GM18870 (cell line): ENCODE results near the gene DOCK1.

Experiments
- ATAC-seq: cut with Tn5 transposase; IDR thresholded peaks from one replicate; pipeline ENCODE4 v1.9.1; 2021; ENCODE audit warnings: moderate library complexity; ENCODE audit not compliant: unreplicated experiment

Gene DOCK1

DNA sequence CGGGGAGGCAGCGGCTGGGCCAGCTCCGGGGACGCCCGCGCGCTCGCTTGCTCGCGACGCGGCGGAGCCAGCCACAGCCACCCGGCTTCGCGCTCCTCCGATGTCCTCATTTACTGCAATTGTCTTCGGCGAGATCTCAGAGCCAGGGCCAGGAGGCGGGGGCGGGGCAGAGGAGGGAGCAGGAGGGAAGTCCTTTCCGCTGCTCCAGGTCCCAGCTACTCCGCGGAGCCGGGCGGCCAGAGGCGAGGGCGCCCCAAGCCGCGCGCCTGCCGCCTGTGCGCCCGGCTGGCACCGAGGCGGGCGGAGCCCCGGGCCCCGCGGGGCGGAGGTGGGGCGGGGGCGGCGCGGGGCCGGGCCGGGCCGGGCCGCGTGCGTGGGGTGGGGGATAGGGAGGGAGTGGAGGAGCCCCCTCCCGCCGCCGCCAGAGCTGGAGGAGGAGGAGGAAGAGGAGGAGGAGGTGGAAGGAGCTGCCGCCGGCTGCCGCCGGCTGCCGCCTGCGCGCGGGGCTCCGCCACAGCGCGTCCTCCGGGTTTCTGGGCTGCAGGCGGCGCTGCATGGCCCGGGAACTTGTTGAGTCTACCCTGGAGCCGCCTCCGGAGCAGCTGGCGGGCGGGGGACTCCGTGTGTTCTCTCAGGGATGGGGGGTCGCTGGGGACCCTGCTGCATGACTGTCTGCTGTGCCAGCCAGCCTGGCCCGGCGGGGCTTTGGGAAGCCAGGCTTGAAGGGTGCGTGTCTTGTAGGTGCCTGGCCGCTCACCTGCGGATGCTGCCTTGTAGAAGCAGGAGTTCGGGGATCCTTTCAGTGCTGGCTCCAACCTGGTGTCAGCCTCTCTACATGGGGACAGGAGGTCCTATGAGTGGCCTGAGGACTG is 291.3 kb downstream of the DOCK1 start, which contains the start of gene INSYN2A:
INSYN2A (minus strand) TSS at position 310 of the 872 bp plus-strand sequence. CDS start 20,196 bp downstream, outside the sequence.
- no peak for ATAC-seq

DNA sequence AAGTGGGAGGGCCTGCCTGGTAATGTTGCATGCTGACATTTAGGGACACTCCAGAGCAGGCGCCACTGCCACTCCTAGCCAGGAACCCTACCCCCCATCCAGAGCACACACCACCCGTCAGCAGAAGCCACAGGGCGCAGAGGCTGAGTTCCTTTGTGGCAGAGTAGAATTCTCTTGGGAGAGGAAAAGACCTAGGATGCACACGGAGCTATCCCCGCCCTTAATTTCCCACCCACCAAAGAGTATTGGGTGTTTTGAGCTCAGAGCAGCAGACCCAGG is 291.9 kb downstream of the DOCK1 start:
- ATAC-seq = no peak

DNA sequence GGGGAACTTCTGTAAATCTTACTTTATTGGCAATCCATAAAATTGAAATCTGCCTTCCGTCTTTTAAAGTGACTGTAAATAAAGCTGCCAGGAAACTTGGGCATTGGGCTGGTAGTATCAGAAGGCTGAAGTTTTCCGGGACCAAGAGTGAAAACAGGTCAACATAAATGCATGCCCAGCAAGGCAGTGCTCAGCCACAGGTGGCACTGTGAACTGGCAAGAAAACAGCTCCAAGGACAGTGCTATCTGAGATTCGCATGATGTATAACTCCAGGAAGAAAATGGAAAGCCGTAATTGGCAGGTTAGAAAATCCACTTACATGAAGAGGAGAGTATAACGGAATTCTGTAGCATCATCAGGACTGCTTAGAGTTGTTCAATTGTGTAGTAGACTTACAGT is 293.1 kb downstream of the DOCK1 start:
- no peak for ATAC-seq

DNA sequence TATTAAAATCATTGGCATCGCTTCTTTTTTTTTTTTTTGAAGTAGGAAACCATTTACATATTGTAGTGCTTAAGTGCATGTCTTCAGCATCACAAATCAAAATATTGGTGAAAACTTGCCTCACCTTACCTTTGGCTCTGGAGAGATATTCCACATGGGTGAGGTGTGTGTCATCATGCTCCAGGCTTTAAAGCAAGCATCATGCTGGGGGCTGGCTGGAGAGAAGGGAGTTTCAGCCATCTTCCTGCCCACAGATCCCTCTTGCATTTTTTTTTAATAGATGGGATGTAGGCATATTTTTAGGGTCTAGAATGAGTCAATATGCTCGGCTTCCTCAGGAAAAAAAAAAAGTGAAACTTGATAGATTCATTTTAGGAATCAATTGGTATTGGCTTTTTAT is 293.5 kb downstream of the DOCK1 start:
- ATAC-seq = no peak

DNA sequence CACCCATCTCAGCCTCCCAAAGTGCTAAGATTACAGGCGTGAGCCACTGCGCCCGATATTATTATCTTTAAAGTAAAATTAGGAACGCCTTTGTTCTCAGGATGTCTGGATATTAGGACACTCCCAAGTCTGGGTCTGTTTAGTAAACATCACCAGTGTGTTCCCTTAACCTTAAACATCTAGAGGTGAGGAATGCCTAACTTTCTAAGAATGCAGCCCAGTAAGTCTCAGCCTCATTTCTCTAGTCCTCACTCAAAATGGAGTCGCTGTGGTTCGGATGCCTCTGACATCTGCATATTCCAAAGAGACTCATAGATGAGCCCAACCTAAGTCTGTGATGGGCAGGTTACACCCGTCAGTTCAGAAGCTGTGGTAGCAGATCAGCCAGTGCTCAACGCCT is 295.4 kb downstream of the DOCK1 start:
- ATAC-seq = no peak

DNA sequence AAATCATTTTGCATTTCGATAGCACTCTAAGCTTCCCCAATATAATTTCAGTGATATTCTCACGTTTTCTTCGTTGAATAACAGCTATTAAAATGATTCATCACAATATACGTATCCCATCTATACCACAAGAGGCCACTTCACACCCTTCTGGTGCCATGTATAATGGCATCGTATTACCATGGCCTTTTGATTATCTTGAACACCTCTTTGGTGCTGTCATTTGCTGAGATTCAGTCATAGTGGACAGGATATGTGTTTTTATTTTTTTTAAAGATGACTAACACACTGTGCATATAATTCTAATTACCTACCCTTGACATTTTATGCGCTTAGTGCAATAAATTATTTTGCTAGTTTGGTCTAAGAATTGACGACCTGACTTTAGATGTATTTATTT is 297.8 kb downstream of the DOCK1 start:
- no peak for ATAC-seq

DNA sequence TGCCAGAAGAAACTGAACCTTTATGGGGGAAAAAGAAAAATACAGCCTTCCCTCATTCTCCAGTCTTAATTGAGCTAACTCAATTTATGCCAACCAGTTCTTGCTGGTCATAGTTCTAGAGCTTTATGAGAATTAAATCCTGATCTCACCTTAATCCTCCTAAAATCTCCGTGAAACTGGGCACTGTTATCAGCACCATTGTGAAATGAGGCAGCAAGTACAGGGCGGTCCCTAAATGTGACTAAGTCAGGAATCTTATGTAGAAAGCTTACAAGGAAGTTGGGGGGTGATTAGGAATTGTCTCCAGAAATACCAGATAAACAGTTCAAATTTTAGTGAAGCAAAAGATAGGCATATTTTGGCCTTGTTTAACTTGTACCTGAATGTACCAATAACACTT is 301.9 kb downstream of the DOCK1 start:
- ATAC-seq = no peak

DNA sequence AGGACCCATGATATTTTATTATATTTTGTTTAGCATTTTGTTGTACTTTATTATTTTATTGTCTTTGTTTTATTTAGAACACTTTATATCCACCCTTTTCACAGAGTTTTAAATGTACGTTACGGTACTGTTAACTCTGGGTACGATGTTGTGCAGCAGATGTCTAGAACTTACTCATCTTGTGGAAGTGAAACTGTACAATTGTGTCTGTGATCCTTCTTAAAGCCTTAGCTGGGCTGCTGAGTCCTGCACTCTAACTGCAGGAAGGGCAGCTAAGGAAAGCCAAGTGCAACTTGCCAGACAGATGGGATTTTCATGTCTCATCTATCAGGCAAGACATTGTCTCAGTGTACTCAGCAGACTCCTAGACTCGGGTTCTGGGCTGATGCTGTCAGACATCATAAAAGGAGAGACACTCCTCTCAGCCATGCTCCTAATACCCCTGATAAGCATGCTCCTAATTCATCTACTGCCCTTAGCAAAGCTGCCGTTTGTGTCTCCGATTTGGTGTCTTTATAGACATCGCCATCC is 305.8 kb downstream of the DOCK1 start:
- no peak for ATAC-seq

DNA sequence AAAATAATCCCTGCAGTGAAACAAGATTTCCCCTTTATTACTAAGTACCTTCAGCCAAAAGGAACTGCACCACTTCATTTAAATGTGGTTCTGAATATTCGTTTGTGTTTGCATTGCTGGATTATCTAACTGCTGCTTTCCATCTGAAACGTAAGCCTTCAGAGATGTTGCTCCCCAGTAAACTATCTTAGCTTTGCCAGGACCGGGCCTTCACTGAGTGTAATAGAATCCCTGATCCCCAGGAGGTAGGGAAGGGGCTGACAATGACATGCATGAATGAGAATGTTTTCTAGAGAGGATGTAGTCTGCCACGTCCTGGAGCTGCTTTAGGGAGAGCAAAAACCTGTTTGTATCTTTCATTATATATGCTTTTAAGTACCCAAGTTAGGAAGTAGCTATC is 310.6 kb downstream of the DOCK1 start:
- no peak for ATAC-seq

DNA sequence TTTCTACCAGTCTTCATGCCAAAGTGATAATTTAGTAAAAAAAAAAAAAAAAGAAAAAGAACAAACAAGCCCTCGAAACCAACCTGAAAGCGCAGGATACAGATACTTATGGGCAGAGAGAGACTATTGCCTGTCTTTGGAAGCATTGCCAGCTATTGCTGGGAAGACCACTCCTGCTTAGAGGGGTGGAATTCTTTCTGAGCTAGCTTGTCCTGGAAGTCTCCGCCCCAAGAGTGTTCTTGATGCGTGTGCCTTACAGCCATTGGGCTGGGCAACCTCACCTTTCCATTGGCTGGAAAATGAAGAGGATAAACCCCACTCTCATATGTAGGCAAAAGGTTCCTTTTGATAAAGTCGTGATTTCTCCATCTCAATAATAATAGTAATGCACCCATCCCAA is 311.0 kb downstream of the DOCK1 start:
- no peak for ATAC-seq

DNA sequence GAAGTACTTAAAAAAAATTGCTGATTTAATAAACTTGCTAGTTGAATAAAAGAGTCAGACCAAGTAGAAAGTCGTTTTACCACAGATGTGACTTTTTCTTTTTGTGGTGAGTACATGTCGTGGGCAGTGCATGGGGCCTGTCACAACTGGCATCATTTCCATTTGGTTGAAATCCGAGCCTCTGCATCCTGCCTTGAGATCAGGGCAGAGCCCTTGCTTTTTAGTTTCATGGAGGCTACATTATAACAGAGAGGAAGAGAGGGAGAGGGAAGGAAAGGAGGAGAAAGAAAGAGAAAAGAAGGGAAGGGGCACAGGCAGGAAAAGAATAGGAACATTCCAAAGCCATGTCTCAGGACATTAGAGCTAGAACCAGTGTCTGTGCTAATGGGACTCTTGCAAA is 311.6 kb downstream of the DOCK1 start:
- ATAC-seq = no peak

DNA sequence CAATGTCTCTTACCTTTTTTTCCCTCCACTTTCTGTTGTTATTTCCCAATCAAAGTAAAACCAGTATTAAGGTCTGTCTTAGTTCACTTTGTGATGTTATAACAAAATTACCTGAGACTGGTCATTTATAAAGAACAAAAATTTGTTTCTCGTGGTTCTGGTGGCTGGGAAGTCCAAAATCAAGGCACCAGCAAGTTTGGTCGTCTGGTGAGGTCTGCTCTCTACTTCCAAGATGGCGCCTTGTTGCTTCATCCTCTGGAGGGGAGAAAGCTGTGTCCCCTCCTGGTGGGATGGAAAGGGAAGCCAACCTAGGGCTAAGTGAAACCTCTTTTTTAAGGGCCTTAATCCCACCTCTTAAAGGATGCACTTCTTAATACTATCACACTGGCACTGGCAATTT is 313.4 kb downstream of the DOCK1 start:
- ATAC-seq = no peak

DNA sequence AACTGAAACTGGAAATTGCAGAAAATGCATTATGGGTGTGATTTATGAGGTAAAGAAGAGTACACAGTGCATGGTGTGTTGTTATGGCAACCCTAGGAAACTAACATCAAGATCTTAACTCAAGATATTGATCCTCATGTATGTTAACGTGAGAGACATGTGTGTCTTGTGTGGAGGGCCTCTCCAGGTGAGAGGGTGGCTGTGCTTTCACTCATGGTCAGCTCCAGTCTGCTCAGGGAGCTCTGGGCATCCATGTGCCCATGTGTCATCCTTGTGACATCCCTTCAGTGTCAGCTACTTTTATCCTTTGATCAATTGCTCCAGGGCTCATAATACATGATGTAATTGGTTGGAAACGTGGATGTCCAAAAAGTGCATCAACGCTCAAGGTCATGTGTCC is 316.1 kb downstream of the DOCK1 start:
- no peak for ATAC-seq

DNA sequence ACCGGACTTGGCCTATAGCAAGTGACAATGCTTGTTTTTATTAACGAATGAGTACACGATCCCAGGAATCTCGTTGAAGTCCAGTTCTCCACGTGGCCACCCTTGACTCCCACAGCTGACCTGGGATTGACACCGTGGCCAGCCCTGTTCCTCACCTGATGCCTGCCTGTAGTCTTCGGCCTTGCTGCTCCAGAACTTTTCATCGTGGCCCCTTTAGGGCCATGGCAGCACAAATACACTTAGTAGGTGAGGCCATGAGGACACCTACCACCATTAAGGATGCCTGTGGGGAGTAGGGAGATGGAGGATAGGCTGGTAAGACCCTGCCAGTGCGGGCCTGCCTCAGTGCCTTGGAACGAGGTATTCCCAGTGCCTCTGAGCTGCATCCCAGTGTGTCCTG is 321.8 kb downstream of the DOCK1 start:
- no peak for ATAC-seq

DNA sequence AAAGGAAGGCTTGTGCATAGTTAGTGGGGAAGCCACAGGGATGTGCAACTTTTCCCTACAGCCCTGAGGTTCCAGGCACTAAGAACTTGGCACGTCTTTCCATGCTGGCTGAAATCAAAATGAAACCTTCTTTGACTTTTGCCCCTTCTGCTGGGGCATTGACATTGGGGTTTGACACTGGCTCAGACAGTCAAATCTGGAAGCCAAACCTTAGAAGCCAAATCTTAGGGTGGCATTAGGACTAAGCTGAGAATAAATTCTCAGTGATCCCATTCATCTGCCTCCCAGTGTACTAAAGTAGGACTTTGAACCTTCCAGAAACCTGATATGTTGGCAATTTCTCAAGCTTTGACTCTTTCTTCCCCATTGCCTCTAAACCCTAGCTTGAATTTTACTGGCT is 322.4 kb downstream of the DOCK1 start:
- no peak for ATAC-seq

DNA sequence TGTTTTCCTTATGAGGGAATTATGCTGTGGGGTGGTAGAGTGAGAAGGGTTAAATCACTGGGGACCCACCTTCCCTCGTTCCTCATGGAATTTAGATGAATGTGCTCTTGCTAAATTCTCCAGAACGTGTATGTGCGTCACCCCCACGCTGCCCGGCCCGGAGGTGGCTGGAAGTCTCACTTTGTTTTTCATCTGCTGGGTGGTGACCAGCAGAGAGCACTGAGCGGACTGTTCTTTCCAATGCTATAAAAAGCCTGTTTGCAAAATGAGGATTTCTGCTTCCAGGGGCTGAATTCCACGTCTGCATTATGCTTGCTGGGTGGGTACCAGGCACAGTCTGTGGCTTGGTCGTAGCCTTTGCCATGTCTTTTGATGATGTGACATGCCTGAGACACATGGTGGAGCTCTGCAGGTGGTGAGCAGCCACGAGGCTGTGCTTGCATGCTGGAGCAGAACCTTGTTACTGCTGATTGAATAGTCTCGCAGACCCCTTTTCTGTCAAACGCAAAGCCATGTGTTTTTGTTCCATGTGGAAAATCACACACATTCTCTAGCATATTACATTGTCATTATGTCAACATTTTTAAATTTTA is 323.1 kb downstream of the DOCK1 start:
- no peak for ATAC-seq

DNA sequence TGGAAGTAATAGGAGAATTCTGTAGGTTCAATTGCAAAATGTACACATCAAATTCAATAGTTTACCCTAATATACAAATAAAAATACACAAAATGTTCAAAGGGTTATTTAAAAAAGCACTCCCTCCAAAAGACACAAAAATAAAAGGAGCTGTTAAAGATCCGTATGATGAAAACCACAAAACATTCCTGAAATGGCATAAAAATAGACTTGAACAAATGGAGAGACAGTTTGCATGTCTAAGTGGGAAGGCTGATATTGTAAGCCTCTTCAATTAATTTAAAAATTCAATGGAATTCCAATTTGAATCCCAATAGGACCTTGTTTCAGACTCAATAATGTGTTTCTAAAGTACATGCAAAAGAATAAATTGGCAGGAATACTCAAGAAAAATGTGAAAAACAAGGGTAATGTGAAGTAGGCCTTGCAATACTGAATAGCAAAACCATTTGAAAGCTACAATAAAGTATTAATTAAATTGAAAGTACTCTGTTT is 329.1 kb downstream of the DOCK1 start:
- no peak for ATAC-seq

DNA sequence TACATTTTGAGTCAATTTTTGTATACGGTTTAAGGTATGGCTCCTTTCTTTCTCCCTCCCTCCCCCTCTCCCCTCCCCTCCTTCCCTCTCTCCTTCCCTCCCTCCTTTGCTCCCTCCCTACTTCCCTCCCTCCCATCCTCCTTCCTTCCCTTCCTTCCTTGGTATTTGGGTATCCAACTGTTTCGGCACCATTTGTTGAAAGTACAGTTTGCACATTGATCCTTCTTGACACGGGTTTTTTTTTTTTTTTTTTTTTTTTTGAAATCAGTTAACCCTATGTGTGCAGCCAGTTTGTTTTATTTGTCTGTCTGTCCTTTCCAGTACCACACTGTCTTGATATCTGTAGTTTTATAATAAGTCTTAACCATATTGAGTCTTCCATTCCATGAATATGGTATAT is 331.0 kb downstream of the DOCK1 start:
- ATAC-seq = no peak

DNA sequence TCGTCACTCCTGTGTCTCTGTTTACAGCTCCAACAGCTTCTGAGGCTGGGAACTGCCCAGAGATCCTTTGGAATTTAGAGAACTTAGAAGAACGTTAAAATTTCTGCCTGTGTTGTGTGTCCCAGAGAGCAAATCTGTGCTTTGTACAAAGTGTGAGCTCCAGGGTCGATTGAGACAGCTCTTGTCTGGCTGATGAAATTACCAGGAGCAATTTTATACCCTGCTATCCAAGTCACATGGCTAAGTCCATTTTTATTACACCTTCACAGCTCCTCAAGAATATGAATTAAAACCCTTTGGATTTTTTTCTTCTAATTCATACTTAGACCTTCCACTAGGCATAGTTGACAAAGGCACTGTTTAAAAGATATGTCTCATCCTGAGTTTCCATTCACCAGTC is 337.7 kb downstream of the DOCK1 start:
- no peak for ATAC-seq

DNA sequence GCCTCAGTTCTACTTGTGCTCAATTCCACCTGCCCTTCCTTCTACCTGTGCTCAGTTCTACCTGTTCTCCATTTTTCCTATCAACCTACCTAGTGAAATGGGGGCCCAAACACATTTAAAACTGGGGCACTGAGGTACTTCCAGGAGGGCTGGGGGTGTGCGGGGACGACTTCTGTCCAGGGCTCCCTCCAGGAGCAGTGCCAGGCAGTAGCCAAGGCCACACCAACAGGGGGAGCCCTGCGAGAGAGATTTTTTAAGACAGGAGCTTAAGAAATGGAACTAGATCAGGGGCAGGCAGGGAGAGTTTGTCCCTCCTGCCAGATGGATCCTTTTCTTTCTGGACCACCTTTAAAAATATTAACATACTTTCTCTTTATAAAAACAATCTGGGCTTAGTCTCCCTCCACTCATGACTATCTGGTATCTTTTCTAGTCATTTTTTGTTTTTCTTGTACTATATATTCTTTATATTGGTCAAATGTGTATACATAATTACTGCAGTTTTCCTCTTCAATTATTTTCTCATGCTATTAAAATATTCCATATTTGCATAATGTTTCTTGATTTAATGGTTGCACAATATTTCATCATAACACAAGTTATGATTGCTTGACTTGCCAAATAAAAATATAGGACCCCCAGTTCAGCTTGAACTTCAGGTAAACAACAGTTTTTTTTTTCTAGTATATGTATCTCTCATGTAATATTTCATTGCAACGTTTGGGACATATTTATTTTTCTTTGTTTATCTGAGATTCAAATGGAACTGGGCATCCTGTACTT is 338.5 kb downstream of the DOCK1 start:
- no peak for ATAC-seq

DNA sequence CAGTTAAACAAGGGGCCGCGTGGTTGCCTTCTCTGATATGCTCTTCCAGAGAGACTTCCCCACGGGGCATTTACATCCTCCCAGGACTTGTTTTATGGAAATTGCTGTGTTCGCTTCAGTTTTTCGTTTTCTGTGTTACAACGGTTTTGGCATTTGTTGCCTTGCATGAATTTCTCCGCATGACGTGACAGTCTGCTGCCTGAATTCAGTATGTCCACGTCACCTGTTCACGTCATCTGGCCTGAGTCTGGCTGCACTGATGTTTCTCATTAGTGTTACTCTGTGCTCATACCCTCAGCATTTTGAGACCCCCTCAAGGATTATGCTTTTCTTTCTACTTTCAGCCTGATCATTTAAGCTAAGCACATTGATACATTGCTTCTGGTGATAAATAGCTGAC is 340.2 kb downstream of the DOCK1 start:
- ATAC-seq = no peak

DNA sequence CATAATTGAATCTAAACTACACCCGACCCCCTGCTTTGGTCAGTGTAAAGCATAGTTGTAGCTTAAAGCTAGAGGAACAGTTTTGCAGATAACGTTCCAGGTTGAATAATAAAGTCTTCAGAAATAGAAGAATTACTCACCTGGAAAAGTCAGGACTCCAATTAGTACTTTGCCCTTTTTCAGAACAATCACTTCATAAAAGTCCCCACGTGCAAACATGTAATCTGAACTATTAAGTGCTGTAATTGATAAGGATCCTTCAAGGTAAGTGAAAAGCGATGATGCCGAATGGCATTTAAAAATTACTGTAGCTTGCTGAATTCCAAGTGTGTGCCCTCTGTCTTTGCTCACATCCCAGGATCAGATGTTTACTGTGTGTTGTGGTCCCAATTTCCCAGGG is 344.8 kb downstream of the DOCK1 start:
- no peak for ATAC-seq
